OCI-LY7 (cell line): ENCODE results near the gene PIGA.

Experiments used
- EZH2phosphoT487 ChIP-seq: fragments of 200-600 bp; sonication (generic); IDR thresholded peaks from 2 replicates; pipeline ENCODE4 v1.6.1; 2018; ENCODE audit warnings: low read depth, borderline replicate concordance, mild to moderate bottlenecking, mixed run types, antibody characterized with exemption, low read length, moderate library complexity, mixed read lengths
- TF ChIP-seq, protein P1 (sequence below): fragments of 200-600 bp; sonication (generic); conservative IDR thresholded peaks from 2 replicates; pipeline ENCODE4 v1.5.1; 2014; ENCODE audit warnings: mild to moderate bottlenecking, antibody characterized with exemption, low read length, moderate library complexity, mixed read lengths

DNA sequence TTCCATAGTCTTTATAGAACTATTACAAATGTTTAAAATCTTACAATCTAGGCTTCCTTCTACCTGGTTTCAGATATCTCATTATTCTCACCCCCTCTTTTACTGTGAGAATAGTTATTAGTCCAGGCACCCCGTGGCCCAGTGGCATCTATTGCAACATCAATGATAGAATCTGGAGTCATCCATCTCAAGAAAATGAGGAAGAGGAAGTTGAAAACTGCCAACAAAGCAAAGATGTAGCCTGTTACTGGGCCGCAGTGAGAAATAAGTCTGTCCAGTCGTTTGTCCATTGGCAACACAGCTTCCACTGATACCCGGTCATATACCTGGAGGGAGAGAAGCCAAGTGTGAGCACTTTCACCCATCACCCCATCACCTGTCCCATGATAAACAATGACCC lies 13.9 kb downstream of the PIGA start:
- TF ChIP-seq, protein P1, sequence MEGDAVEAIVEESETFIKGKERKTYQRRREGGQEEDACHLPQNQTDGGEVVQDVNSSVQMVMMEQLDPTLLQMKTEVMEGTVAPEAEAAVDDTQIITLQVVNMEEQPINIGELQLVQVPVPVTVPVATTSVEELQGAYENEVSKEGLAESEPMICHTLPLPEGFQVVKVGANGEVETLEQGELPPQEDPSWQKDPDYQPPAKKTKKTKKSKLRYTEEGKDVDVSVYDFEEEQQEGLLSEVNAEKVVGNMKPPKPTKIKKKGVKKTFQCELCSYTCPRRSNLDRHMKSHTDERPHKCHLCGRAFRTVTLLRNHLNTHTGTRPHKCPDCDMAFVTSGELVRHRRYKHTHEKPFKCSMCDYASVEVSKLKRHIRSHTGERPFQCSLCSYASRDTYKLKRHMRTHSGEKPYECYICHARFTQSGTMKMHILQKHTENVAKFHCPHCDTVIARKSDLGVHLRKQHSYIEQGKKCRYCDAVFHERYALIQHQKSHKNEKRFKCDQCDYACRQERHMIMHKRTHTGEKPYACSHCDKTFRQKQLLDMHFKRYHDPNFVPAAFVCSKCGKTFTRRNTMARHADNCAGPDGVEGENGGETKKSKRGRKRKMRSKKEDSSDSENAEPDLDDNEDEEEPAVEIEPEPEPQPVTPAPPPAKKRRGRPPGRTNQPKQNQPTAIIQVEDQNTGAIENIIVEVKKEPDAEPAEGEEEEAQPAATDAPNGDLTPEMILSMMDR, result no peak
- TF ChIP-seq EZH2phosphoT487, result no peak
